OCI-LY3 (cell line): ENCODE data around the gene FOXO1.

Experiments used
- H2AFZ ChIP-seq: fragments of 200-600, 300-600 bp; shearing (Covaris generic); 2 replicates; pipeline ENCODE4 v1.6.0; 2014; ENCODE audit warnings: antibody characterized with exemption, low read depth, low read length
- H3K27ac ChIP-seq: fragments of 200-600, 300-600 bp; sonication (generic); 2 replicates; pipeline ENCODE4 v1.5.1; 2014; ENCODE audit warnings: mild to moderate bottlenecking, low read length, moderate library complexity, mixed read lengths
- H3K27me3 ChIP-seq: fragments of 200-600, 300-600 bp; sonication (generic); 2 replicates; pipeline ENCODE4 v1.6.1; 2014; ENCODE audit warnings: low read depth, low read length, mixed read lengths
- H3K36me3 ChIP-seq: fragments of 200-600, 300-600 bp; sonication (generic); replicated peaks from 2 replicates; pipeline ENCODE3; 2014; ENCODE audit warnings: low read depth, low read length, mixed read lengths
- H3K4me1 ChIP-seq: fragments of 300-600, 200-600 bp; sonication (generic); 2 replicates; pipeline ENCODE4 v1.6.1; 2014; ENCODE audit warnings: low read length, mixed read lengths
- H3K4me2 ChIP-seq: fragments of 200-600, 300-600 bp; sonication (generic); 2 replicates; pipeline ENCODE4 v1.6.1; 2014; ENCODE audit warnings: low read length, mixed read lengths
- H3K4me3 ChIP-seq: fragments of 300-600, 200-600 bp; sonication (generic); 2 replicates; pipeline ENCODE4 v1.5.1; 2014; ENCODE audit warnings: antibody characterized with exemption, mild to moderate bottlenecking, low read length, moderate library complexity
- H3K79me2 ChIP-seq: fragments of 300-600, 200-600 bp; shearing (Covaris generic); 2 replicates; pipeline ENCODE4 v1.6.1; 2014; ENCODE audit warnings: mild to moderate bottlenecking, low read length, mixed read lengths
- H3K9ac ChIP-seq: fragments of 300-600, 200-600 bp; shearing (Covaris generic); 2 replicates; pipeline ENCODE4 v1.6.0; 2014; ENCODE audit warnings: mild to moderate bottlenecking, low read length, moderate library complexity
- H3K9me3 ChIP-seq: fragments of 200-600, 300-600 bp; shearing (Covaris generic); 2 replicates; pipeline ENCODE4 v1.6.1; 2014; ENCODE audit warnings: low read length, mixed read lengths; ENCODE audit not compliant: insufficient read depth
- H4K20me1 ChIP-seq: fragments of 200-600, 300-600 bp; sonication (generic); 2 replicates; pipeline ENCODE4 v1.6.1; 2016; ENCODE audit warnings: low read length, mixed read lengths; ENCODE audit not compliant: insufficient read depth
- EZH2phosphoT487 ChIP-seq: fragments of 200-600 bp; shearing (Covaris generic); IDR thresholded peaks from 2 replicates; pipeline ENCODE4 v1.6.1; 2018; ENCODE audit warnings: antibody characterized with exemption, mixed run types, low read depth
- TF ChIP-seq, protein P1 (sequence below): fragments of 200-600, 300-600 bp; sonication (generic); IDR thresholded peaks from 2 replicates; pipeline ENCODE4 v1.5.1; 2014; ENCODE audit warnings: antibody characterized with exemption, low read length, low read depth

FOXO1 gene

DNA sequence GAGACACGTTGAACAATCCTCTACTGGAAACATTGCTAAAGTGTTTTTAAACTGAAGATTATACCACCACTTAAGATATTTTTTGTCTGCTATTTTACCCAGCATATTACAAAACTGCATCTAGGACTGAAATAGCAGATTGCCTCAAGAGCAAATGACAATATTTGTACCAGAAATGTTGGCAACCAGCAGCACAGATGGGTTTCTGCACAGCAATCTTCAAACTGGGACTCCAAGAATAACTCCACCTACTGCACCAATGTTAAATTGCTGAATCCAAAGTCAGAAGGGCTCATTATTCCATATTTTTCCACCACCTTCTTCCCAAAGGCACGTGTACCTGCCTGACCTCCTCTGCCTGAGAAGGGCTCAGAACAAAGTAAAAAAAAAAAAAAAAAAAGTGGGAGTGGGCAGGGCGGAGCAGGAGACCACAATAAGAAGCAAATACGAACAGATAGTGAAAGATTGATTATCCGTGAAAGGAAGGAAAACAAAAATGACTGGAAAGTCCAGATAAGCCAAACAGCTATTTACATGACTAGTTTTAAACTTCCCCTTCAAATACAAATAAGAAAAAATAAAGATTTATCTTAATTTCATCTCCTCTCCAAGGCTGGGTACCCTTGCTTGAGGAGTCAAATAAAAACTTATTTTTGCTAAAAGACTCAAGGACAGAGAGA, 79.4 kb downstream of the FOXO1 start:
- Histone ChIP-seq H3K4me3 (no peak overlapping the region), H3K27ac (no peak overlapping the region), H3K9me3 (peaks cover 10% of the 10 kb centered on the region; the same call in 1 of the 2 replicates), H3K4me1 (peaks cover 50% of the 10 kb centered on the region), H4K20me1 (peaks cover 68% of the 10 kb centered on the region), H3K36me3 (peaks cover 12% of the 10 kb centered on the region), H3K79me2 (peaks cover 100% of the 10 kb centered on the region), H2AFZ (no peak overlapping the region), H3K4me2 (peak overlapping the region; percentile 24; the same call in 1 of the 2 replicates), H3K9ac (no peak overlapping the region), H3K27me3 (no peaks in the 10 kb centered on the region)
- TF ChIP-seq, protein P1, sequence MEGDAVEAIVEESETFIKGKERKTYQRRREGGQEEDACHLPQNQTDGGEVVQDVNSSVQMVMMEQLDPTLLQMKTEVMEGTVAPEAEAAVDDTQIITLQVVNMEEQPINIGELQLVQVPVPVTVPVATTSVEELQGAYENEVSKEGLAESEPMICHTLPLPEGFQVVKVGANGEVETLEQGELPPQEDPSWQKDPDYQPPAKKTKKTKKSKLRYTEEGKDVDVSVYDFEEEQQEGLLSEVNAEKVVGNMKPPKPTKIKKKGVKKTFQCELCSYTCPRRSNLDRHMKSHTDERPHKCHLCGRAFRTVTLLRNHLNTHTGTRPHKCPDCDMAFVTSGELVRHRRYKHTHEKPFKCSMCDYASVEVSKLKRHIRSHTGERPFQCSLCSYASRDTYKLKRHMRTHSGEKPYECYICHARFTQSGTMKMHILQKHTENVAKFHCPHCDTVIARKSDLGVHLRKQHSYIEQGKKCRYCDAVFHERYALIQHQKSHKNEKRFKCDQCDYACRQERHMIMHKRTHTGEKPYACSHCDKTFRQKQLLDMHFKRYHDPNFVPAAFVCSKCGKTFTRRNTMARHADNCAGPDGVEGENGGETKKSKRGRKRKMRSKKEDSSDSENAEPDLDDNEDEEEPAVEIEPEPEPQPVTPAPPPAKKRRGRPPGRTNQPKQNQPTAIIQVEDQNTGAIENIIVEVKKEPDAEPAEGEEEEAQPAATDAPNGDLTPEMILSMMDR, result no peak
- TF ChIP-seq EZH2phosphoT487, result no peak

DNA sequence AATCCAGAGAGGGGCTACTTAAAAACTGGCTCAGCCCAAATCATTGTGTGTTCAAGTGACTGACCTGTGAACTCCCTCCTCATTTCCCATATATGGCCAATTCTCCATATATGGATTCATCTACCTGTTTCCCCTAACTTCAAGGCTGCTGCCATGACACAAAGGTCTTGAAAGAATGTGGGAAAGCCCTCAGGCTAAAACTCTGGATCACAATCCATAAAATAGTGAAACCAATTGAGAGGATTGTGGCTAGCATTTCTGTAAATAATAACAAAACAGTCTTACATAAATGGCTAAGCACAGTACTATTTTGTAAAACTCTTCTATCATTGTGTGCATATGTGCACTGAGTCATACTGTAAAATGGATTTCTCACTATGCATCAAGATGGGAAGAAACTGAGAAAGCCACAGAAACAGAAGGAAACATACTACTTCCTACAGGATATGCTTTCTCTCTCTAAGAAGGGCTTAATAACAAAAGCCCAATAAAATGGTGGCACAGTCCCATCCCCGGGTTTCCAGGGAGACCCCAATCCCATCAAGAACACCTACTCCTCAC, 80.5 kb downstream of the FOXO1 start:
- no peaks in the 10 kb centered on the region for H3K27me3 ChIP-seq
- no peak overlapping the region for H2AFZ ChIP-seq
- TF ChIP-seq, protein P1, result no peak
- no peak for TF ChIP-seq EZH2phosphoT487
- H3K27ac ChIP-seq, result no peak overlapping the region
- no peak overlapping the region for H3K4me3 ChIP-seq
- no peak overlapping the region for H3K9ac ChIP-seq
- H3K4me1 ChIP-seq, result peaks cover 57% of the 10 kb centered on the region
- H3K9me3 ChIP-seq, result peaks cover 10% of the 10 kb centered on the region; the same call in 1 of the 2 replicates
- peaks cover 67% of the 10 kb centered on the region for H4K20me1 ChIP-seq
- H3K79me2 ChIP-seq, result peaks cover 100% of the 10 kb centered on the region
- peak overlapping the region; percentile 24; the same call in 1 of the 2 replicates for H3K4me2 ChIP-seq
- peaks cover 12% of the 10 kb centered on the region for H3K36me3 ChIP-seq

DNA sequence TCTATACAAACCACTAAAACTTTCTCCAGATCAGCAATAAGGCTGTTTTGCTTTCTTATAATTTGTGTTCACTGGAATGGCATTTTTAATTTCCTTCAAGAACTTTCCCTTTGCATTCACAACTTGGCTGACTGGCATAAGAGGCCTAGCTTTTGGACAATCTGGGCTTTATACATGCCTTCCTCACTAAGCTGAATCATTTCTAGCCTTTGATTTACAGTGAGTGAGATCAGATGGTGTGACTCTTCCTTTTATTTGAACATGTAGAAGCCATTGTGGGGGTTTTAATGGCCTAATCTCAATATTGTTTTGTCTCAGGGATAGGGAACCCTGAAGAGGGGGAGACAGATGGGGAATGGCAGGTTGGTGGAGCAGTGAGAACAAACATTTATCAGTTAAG, 82.7 kb downstream of the FOXO1 start:
- no peak overlapping the region for H2AFZ ChIP-seq
- H3K4me3 ChIP-seq, result no peak overlapping the region
- H3K4me2 ChIP-seq, result no peak overlapping the region
- H3K4me1 ChIP-seq, result peaks cover 35% of the 10 kb centered on the region
- H3K27ac ChIP-seq, result no peak overlapping the region
- H3K36me3 ChIP-seq, result peaks cover 12% of the 10 kb centered on the region
- H4K20me1 ChIP-seq, result peaks cover 67% of the 10 kb centered on the region
- H3K79me2 ChIP-seq, result peaks cover 100% of the 10 kb centered on the region
- no peaks in the 10 kb centered on the region for H3K27me3 ChIP-seq
- TF ChIP-seq EZH2phosphoT487, result no peak
- TF ChIP-seq, protein P1, result no peak
- H3K9me3 ChIP-seq, result peaks cover 10% of the 10 kb centered on the region; the same call in 1 of the 2 replicates
- no peak overlapping the region for H3K9ac ChIP-seq

DNA sequence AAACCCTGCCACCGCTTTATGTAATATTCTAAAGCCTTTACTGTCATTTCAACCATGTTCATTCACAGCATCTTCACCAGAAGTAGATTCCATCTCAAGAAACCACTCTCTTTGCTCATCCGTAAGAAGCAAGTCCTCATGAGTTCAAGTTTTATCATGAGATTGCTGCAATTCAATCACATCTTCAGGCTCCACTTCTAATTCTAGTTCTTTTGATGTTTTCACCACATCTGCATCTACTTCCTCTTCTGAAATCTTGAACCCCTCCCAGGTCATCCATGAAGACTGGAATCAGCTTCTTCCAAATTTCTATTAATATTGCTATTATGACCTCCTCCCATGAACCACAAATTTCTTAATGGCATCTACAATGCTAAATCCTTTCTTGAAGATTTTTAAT, 83.9 kb downstream of the FOXO1 start:
- no peak for TF ChIP-seq EZH2phosphoT487
- TF ChIP-seq, protein P1, result no peak
- H2AFZ ChIP-seq, result no peak overlapping the region
- H4K20me1 ChIP-seq, result peaks cover 67% of the 10 kb centered on the region
- H3K9me3 ChIP-seq, result peaks cover 10% of the 10 kb centered on the region; the same call in 1 of the 2 replicates
- H3K4me3 ChIP-seq, result no peak overlapping the region
- no peak overlapping the region for H3K27ac ChIP-seq
- no peak overlapping the region for H3K4me2 ChIP-seq
- H3K36me3 ChIP-seq, result peaks cover 12% of the 10 kb centered on the region
- peaks cover 100% of the 10 kb centered on the region for H3K79me2 ChIP-seq
- no peak overlapping the region for H3K9ac ChIP-seq
- H3K27me3 ChIP-seq, result no peaks in the 10 kb centered on the region
- H3K4me1 ChIP-seq, result peaks cover 24% of the 10 kb centered on the region
